Panc1 (cell line): ENCODE results near the gene NATD1. TPM values are rescaled to one million over a fixed set of nuclear protein-coding genes. Genes with fewer than 3 reads are reported as not detected.

Source experiments
- ATAC-seq: fragments of 200-7000 bp; cut with Tn5 transposase; 2 replicates; pipeline ENCODE4 v1.9.1; 2020; ENCODE audit warnings: mild to moderate bottlenecking, moderate library complexity
- BruUV-seq: library from RNA; stranded (reverse); fragments of 400-500 nt; replicated peaks from 2 replicates; lab custom pipeline; 2021; lab: Mats Ljungman, UMichigan
- CTCF ChIA-PET: fragments of 300-600 bp; sonication (Branson Sonifier 250); formaldehyde crosslinking; loops from one replicate; lab custom pipeline; 2022; ENCODE audit warnings: antibody characterized with exemption; lab: Charles Lee
- POLR2A ChIA-PET: fragments of 300-600 bp; sonication (Branson Sonifier 250); formaldehyde crosslinking; loops from one replicate; lab custom pipeline; 2022; ENCODE audit warnings: antibody characterized with exemption; lab: Charles Lee
- DNase-seq: peaks from one replicate; pipeline ENCODE4 v3.0.0-alpha.2; 2010; ENCODE audit warnings: low read depth, low spot score
- H3K27ac ChIP-seq: 2 replicates; pipeline ENCODE4 v1.5.1; 2011; ENCODE audit warnings: mild to moderate bottlenecking, low read length, inconsistent platforms
- H3K27me3 ChIP-seq: fragments of 200-500 bp; sonication (Bioruptor generic); 2 replicates; pipeline ENCODE4 v1.6.0; 2014; ENCODE audit warnings: low read length, inconsistent platforms; ENCODE audit not compliant: control insufficient read depth, insufficient read depth
- H3K36me3 ChIP-seq: fragments of 200-500 bp; sonication (Bioruptor generic); 2 replicates; pipeline ENCODE4 v1.5.1; 2014; ENCODE audit warnings: inconsistent platforms, mild to moderate bottlenecking, low read length, moderate library complexity; ENCODE audit not compliant: control insufficient read depth, insufficient read depth
- H3K4me1 ChIP-seq: 2 replicates; pipeline ENCODE4 v1.5.1; 2011; ENCODE audit warnings: inconsistent platforms, mild to moderate bottlenecking, low read length, moderate library complexity; ENCODE audit not compliant: control insufficient read depth, insufficient read depth
- H3K4me3 ChIP-seq, 2 experiments: 2 replicates each; pipeline ENCODE4 v1.5.1; 2011 to 2012; ENCODE audit warnings: low read depth in 2 of 2, low read length in 2 of 2, mild to moderate bottlenecking in 2 of 2, inconsistent platforms in 1 of 2, moderate library complexity in 1 of 2
- H3K9me3 ChIP-seq: fragments of 200-500 bp; sonication (Bioruptor generic); 2 replicates; pipeline ENCODE4 v1.5.1; 2014; ENCODE audit warnings: low read depth, mild to moderate bottlenecking, inconsistent platforms, low read length, moderate library complexity; ENCODE audit not compliant: control insufficient read depth, insufficient read depth
- POLR2AphosphoS5 ChIP-seq: IDR thresholded peaks from 2 replicates; pipeline ENCODE4 v1.6.1; 2012; ENCODE audit warnings: mild to moderate bottlenecking, low read depth, low read length, moderate library complexity
- SIN3A ChIP-seq: IDR thresholded peaks from 2 replicates; pipeline ENCODE4 v1.6.1; 2012; ENCODE audit warnings: low read depth, mild to moderate bottlenecking, low read length, moderate library complexity, borderline replicate concordance; ENCODE audit not compliant: insufficient read depth
- TCF7L2 ChIP-seq: IDR thresholded peaks from 2 replicates; pipeline ENCODE4 v1.6.1; 2011; ENCODE audit warnings: mild to moderate bottlenecking, low read depth, low read length, inconsistent platforms
- in situ Hi-C: cut with HindIII; loops from 2 replicates; pipeline ENCODE4 v1.10.0; 2016; ENCODE audit warnings: low sequenced_read_pairs, low pct_unique_long_range_greater_than_20kb
- intact Hi-C: fragments of 100-400 bp; cut with micrococcal nuclease; formaldehyde crosslinking; loops from one replicate; pipeline ENCODE4 v1.10.0; 2022; ENCODE audit not compliant: unreplicated experiment
- total RNA-seq: library from RNA; stranded (reverse); gene quantifications from one replicate; pipeline ENCODE4 v1.2.1, GENCODE V29; 2021; ENCODE audit not compliant: unreplicated experiment
- TF ChIP-seq, protein P1 (sequence below): fragments of 450-650 bp; IDR thresholded peaks from 2 replicates; pipeline ENCODE4 v1.5.1; 2017; ENCODE audit warnings: mild to moderate bottlenecking
- TF ChIP-seq, protein P2 (sequence below), 2 experiments: IDR thresholded peaks; 2 replicates each; pipeline ENCODE4 v1.6.1; 2011 to 2012; ENCODE audit warnings: low read depth in 2 of 2, control low read depth in 1 of 2, low read length in 1 of 2, mild to moderate bottlenecking in 1 of 2, moderate library complexity in 1 of 2; ENCODE audit not compliant: insufficient read depth in 1 of 2

The NATD1 gene
- total RNA-seq, 1 experiment from 2014 or later, result 2.8 TPM

DNA sequence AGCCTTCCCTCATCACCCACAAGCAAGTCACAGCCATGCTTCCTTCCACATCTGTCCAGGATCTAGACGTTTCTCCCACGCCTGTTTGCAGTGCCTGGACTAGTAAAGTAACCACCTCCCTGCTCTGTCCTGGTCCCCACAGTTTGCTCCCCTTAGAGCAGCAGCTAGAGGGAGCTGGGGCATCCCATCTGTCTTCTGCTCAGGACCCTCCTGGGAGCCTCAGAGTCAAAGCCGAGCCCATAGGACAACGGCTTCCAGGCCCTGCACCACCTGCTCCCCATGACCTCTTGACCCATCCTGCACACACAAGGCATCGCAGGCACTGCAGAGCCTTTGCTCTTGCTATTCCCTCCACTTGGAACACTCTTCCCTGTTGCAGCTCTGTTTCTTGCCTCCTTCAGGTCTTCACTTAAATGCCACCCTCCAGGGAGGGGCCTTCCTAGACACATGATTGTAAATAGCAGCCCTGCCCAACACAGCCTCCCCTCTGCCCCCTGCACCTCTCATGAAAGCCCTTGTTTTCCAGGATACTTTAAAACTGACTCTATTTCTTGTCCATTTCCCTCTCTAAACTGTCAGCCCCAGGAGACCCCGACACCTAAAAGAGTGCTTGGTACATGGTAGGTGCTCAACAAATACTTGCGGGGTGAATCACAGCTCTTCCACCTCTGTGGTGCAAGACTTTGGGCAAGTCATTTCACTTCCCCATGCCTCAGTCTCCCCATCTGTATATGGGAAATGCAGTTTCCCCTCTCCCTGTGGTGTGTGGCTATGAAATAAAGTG, 3.1 kb downstream of the NATD1 start:
- intact Hi-C loops (no loop called here), in situ Hi-C loops (no loop called here)
- ChIA-PET CTCF (no interaction called here), POLR2A (no interaction called here)
- no peaks in the 10 kb centered on the region for H3K36me3 ChIP-seq
- no peaks in the 10 kb centered on the region for H3K9me3 ChIP-seq
- H3K27me3 ChIP-seq, result no peaks in the 10 kb centered on the region
- no peak overlapping the region for H3K27ac ChIP-seq
- no peak for ATAC-seq
- BruUV-seq, result no TSS peak
- no peak for DNase-seq
- no peaks in the 10 kb centered on the region for H3K4me1 ChIP-seq
- no peak overlapping the region for H3K4me3 ChIP-seq
- TF ChIP-seq POLR2AphosphoS5 (no peak), SIN3A (no peak), TCF7L2 (no peak)
- TF ChIP-seq, protein P1, sequence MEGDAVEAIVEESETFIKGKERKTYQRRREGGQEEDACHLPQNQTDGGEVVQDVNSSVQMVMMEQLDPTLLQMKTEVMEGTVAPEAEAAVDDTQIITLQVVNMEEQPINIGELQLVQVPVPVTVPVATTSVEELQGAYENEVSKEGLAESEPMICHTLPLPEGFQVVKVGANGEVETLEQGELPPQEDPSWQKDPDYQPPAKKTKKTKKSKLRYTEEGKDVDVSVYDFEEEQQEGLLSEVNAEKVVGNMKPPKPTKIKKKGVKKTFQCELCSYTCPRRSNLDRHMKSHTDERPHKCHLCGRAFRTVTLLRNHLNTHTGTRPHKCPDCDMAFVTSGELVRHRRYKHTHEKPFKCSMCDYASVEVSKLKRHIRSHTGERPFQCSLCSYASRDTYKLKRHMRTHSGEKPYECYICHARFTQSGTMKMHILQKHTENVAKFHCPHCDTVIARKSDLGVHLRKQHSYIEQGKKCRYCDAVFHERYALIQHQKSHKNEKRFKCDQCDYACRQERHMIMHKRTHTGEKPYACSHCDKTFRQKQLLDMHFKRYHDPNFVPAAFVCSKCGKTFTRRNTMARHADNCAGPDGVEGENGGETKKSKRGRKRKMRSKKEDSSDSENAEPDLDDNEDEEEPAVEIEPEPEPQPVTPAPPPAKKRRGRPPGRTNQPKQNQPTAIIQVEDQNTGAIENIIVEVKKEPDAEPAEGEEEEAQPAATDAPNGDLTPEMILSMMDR, result no peak
- TF ChIP-seq, protein P2, sequence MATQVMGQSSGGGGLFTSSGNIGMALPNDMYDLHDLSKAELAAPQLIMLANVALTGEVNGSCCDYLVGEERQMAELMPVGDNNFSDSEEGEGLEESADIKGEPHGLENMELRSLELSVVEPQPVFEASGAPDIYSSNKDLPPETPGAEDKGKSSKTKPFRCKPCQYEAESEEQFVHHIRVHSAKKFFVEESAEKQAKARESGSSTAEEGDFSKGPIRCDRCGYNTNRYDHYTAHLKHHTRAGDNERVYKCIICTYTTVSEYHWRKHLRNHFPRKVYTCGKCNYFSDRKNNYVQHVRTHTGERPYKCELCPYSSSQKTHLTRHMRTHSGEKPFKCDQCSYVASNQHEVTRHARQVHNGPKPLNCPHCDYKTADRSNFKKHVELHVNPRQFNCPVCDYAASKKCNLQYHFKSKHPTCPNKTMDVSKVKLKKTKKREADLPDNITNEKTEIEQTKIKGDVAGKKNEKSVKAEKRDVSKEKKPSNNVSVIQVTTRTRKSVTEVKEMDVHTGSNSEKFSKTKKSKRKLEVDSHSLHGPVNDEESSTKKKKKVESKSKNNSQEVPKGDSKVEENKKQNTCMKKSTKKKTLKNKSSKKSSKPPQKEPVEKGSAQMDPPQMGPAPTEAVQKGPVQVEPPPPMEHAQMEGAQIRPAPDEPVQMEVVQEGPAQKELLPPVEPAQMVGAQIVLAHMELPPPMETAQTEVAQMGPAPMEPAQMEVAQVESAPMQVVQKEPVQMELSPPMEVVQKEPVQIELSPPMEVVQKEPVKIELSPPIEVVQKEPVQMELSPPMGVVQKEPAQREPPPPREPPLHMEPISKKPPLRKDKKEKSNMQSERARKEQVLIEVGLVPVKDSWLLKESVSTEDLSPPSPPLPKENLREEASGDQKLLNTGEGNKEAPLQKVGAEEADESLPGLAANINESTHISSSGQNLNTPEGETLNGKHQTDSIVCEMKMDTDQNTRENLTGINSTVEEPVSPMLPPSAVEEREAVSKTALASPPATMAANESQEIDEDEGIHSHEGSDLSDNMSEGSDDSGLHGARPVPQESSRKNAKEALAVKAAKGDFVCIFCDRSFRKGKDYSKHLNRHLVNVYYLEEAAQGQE (IDR thresholded peaks at IDR 0.05; ENCODE audit: insufficient read depth in 1 of 2, low read depth in 2 of 2, low read length in 1 of 2), result no peak

DNA sequence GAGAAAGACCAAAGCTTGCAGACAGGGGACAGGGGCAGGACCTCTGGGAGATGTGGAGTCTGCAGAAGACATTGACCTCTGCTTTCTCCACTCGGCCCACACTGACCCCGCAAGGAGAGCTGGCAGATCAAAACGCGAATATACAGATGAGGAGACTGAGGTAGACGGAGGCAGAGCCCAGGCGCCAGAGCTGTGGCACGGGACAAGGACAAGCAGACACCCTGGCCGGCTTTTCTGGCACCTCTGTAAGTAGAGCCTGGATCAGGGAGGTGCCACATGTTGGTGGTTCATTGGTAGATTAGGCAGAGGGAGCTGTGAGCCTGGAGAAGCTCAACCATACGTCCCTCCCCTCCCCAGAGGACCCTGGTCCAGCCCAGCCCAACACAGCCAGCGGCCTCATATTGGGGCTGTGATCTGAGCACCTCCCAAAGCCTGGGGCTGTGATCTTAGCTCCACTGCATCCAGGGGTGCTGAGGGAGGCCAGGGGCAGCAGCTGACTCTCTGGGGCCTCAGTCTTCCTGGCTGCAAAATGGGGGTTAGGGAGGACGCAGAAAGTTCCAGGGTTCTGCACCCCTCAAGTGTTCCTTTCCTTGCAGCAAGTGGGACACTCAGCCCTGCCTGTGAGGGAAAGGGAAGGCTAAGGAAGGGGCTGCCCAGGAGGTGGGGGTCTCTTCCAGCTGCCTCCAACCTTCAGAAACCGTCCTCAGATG, 4.0 kb downstream of the NATD1 start:
- Histone ChIP-seq H3K4me3 (no peak overlapping the region), H3K9me3 (no peaks in the 10 kb centered on the region), H3K36me3 (no peaks in the 10 kb centered on the region), H3K27ac (no peak overlapping the region), H3K4me1 (no peaks in the 10 kb centered on the region), H3K27me3 (no peaks in the 10 kb centered on the region)
- TF ChIP-seq, protein P1, result no peak
- TF ChIP-seq TCF7L2, result no peak
- TF ChIP-seq SIN3A, result no peak
- TF ChIP-seq, protein P2 (IDR thresholded peaks at IDR 0.05; ENCODE audit: insufficient read depth in 1 of 2, low read depth in 2 of 2, low read length in 1 of 2), result no peak
- no peak for TF ChIP-seq POLR2AphosphoS5
- ATAC-seq, result no peak
- no TSS peak for BruUV-seq
- intact Hi-C loops, result no loop called here
- POLR2A ChIA-PET, result interaction anchor here (0.6 kb wide), 1 partner anchor 45 kb away, joined by 9 read pairs; no protein-coding TSS in a partner anchor
- CTCF ChIA-PET, result no interaction called here
- in situ Hi-C loops, result no loop called here
- DNase-seq, result no peak
